EH (cell line): Measurements from ENCODE around the gene FRAT1.
"Not testable (repeated sequence)": the region's sequence is repeated elsewhere in the genome, so short reads cannot be mapped to it uniquely, and the experiment has no call there.

Experiments
- DNase-seq: peaks from one replicate; pipeline ENCODE4 v3.0.0-alpha.2; 2015; ENCODE audit warnings: low read depth

The FRAT1 gene, protein sequence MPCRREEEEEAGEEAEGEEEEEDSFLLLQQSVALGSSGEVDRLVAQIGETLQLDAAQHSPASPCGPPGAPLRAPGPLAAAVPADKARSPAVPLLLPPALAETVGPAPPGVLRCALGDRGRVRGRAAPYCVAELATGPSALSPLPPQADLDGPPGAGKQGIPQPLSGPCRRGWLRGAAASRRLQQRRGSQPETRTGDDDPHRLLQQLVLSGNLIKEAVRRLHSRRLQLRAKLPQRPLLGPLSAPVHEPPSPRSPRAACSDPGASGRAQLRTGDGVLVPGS

DNA sequence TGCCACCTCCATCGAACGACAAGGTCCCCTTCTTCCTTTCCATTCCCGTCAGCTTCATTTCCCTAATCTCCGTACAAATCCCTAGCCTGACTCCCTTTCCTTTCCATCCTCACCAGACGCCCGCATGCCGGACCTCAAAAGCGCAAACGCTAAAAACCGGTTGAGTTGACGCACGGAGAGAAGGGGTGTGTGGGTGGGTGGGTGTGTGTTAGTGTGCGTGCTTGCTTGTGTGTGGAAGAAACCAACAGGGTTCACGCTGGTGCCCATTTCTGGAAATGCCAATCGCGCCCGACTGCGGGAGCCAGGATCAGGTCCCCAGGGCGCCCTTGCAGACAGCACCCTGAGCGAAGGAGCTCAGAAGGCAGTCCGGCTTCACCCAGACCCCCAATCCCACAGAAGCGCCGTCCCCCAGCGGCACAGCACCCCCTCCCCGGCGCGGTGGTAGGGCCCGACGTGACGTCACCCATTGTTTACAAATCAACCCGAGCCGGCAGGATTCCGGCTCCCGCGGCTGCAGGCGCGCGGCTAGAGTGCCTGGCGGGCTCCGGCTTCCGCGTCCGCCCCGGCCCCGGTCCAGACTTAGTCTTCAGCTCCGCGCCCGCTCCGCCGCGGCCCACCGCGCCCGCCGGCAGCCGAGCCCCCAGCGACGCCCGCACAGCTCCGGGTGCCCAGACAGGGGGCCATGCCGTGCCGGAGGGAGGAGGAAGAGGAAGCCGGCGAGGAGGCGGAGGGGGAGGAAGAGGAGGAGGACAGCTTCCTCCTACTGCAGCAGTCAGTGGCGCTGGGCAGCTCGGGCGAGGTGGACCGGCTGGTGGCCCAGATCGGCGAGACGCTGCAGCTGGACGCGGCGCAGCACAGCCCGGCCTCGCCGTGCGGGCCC is at the start of gene FRAT1:
Gene FRAT1 (plus strand): TSS at position 500 of the 880 bp plus-strand sequence. CDS start 183 bp downstream, at position 683.
- peak; percentile 86 for DNase-seq

- peak; percentile 32 for DNase-seq
These were observed 48.4 kb upstream of the FRAT1 start for GRCh38 chr10:97270523-97271154.

GRCh38 chr10:97273700-97274099 is 45.4 kb upstream of the FRAT1 start:
- DNase-seq = no peak

- no peak for DNase-seq
These were observed 44.2 kb upstream of the FRAT1 start for GRCh38 chr10:97274828-97275227.

DNA sequence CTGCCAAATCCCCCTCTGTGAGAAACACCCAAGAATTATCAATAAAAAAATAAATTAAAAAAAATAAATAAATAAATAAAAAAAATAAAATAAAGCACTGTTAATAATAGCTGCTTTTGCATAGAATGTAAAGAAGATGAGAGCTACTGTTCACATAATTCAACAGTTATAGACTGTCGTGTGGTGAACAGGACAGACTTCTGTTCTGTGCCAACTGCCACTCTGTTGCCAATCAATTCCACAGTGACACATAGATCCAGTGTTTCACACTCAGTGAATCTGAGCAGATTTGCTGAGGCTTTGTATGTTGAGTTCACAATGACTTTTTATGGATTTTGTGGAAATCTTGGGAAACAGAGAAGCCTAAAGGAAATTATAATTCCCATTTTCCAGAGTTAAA is 41.5 kb upstream of the FRAT1 start:
- DNase-seq = no peak

- DNase-seq = peak; percentile 85
These were observed 40.5 kb upstream of the FRAT1 start for GRCh38 chr10:97278491-97278989.

DNA sequence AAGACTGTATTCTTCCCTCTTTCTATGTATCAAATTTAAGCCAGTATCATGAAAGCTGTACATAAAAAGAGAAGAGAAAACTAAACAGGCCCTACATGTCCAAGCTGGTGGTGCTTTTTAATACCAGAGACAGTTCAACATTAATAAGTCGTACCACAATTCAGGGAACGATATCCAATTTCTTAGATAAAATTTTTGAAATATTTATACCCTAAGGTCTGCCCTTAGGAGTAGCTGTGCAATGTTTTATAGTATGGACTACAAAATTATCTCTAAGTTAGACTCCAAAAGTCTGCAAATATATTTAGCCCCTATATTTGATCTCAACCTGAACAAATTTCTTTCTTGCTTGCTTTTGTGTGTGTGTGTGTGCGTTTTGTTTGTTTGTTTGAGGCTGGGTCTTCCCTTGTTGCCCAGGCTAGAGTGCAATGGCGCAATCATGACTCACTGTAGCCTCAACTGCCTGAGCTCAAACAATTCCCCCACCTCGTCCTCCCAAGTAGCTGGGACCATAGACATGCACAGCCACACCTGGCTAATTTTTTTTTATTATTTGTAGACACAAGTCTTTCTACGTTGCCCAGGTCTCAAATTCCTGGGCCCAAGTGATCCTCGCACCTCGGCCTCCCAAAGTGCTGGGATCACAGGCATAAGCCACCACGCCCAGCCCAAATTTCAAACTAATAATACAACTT is 39.8 kb upstream of the FRAT1 start:
- peak; percentile 10 for DNase-seq

- no peak for DNase-seq
These were observed 38.3 kb upstream of the FRAT1 start for GRCh38 chr10:97280783-97281182.

- not testable (repeated sequence) for DNase-seq
These were observed 29.0 kb upstream of the FRAT1 start for GRCh38 chr10:97290076-97290475.

DNA sequence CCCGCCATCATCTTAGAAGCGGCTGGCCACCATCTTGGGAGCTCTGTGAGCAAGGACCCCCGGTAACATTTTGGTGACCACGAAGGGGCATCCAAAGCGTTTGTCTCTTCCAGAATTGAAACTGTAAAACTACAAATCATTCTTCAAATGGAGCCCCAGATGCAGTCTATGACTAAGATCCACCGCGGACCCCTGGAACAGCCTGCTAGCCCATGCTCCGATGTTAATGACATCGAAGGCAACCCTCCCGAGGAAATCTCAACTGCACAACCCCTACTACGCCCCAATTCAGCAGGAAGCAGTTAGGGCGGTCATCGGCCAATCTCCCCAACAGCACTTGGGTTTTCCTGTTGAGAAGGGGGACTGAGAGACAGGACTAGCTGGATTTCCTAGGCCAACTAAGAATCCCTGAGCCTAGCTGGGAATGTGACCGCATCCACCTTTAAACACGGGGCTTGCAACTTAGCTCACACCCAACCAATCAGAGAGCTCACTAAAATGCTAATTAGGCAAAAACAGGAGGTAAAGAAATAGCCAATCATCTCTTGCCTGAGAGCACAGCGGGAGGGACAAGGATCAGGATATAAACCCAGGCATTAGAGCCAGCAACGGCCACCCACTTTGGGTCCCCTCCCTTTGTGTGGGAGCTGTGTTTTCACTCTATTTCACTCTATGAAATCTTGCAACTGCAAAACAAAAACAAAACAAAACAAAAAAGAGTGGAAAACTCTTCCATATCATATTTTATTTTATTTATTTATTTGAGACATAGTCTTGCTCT is 28.3 kb upstream of the FRAT1 start:
- not testable (repeated sequence) for DNase-seq

DNA sequence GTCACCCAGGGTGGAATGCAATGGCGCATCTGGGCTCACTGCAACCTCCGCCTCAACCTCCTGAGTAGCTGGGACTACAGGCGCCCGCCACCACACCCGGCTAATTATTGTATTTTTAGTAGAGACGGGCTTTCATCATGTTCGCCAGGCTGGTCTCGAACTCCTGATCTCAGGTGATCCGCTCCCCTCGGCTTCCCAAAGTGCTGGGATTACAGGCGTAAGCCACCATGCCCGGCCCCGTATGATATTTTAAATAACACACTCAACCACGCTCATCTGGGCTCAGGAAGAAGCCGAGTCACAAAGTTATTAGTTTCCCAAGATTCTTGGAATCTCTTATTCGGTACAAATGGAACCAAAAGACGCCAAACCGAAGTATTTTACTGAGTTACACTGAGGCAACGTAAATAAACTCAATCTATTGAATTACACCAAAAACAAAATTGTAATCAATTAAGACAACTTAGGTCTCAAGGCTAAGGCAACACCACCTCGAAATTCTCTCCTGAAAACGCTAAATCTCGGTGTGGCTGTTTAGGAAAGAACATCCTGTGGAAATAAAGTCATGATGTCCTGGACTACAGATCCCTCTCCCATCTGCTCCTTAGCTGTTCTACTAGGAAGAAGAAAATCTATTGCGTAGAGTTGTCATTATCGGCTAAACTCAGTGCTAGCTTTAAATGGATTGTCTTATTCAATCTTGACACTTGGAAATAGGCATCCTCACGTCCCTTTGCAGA is 27.5 kb upstream of the FRAT1 start:
- DNase-seq = no peak

- DNase-seq = peak; percentile 99
These were observed 26.8 kb upstream of the FRAT1 start, which contains the start of gene ARHGAP19 for GRCh38 chr10:97292097-97292861. ARHGAP19 (minus strand) TSS chr10:97292637; CDS start chr10:97292627, 10 bp downstream.

GRCh38 chr10:97292862-97293198 is 26.2 kb upstream of the FRAT1 start:
- no peak for DNase-seq

- no peak for DNase-seq
These were observed 21.4 kb upstream of the FRAT1 start for GRCh38 chr10:97297556-97298222.

DNA sequence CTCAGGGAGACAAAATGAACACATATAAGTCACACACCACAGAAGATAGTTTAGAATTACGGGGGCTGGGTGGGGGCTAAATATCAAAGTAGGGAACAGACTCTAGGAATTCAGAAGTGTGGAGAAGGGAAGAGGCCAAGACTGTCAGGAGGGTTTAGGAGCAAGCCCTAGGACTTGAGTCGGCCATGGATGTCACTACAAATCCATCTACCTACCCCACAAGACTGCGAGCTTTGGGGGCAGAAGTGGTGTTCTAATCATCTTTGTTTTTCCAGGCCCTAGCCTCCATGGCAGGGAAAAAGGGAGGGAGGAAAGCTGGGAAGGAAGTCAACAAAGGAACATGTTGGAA is 20.9 kb upstream of the FRAT1 start:
- no peak for DNase-seq

- DNase-seq = no peak
These were observed 18.1 kb upstream of the FRAT1 start for GRCh38 chr10:97300980-97301379.

DNA sequence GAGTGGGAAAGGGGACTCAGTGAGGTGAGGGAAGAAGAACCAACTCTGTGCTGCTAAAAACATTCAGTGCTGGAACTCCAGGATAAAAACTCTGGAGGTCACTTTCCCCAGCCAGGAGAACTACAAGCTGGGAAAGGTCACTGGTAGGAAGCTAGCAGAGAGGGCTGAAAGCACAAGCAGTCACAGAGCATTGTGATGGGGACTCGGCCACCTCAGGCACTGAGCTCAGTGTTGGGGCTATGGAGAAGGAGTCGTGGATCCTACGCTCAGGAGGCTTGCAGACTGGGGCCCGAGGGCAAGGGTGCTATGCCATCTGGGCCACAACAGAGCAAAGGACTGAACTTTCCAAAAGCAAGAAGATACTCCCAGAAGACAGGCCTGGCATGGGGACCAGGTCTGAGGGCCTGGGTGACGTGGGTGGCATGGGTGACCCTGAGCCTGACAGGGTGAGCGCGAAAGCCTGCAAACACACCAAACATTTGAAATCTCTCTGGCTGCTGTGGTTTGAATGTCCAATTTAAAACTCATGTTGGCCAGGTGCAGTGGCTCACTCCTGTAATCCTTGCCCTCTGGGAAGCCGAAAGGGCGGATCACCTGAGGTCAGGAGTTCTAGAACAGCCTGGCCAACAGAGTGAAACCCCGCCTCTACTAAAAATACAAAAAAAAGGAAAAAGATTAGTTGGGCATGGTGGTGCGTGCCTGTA is 16.8 kb upstream of the FRAT1 start:
- no peak for DNase-seq

- DNase-seq = no peak
These were observed 11.6 kb upstream of the FRAT1 start for GRCh38 chr10:97307441-97307840.
